Spleen (tissue), 11 donors: ENCODE results near the gene COL4A3. TPM values are rescaled to one million over a fixed set of nuclear protein-coding genes. Genes with fewer than 3 reads are reported as not detected.

Experiments used
- DNase-seq: peaks from one replicate; pipeline ENCODE4 v3.0.0-alpha.2; 2020
- H3K27ac ChIP-seq, 8 donors: fragments of 200-600 bp; sonication (generic) in 7 of 8; 1 replicate in 4 of 8; 2 replicates in 4 of 8; pipeline versions ENCODE4 v1.5.0 to v1.8.0; 2016 to 2021; ENCODE audit warnings: inconsistent platforms in 4 of 8, mild to moderate bottlenecking in 4 of 8, moderate library complexity in 1 of 8
- H3K27me3 ChIP-seq, 7 donors: fragments of 200-600 bp; sonication (generic) in 6 of 7; replicated peaks in 1 of 7; 1 replicate in 4 of 7; 2 replicates in 3 of 7; pipeline versions ENCODE4 v1.5.0 to v1.8.0; 2016 to 2021; ENCODE audit warnings: inconsistent platforms in 3 of 7, mild to moderate bottlenecking in 1 of 7
- H3K36me3 ChIP-seq, 6 donors: fragments of 200-600 bp; sonication (generic) in 5 of 6; 1 replicate in 4 of 6; 2 replicates in 2 of 6; pipeline versions ENCODE4 v1.5.0 to v1.8.0; 2016 to 2021; ENCODE audit warnings: inconsistent platforms in 2 of 6
- H3K4me1 ChIP-seq, 6 donors: fragments of 200-600 bp; sonication (generic) in 5 of 6; 1 replicate in 3 of 6; 2 replicates in 3 of 6; pipeline versions ENCODE4 v1.5.0 to v1.8.0; 2016 to 2021; ENCODE audit warnings: inconsistent platforms in 3 of 6
- H3K4me3 ChIP-seq, 8 donors: fragments of 200-600 bp; sonication (generic) in 7 of 8; 1 replicate in 4 of 8; 2 replicates in 4 of 8; pipeline versions ENCODE4 v1.5.0 to v1.8.0; 2016 to 2021; ENCODE audit warnings: inconsistent platforms in 4 of 8, mild to moderate bottlenecking in 4 of 8, moderate library complexity in 2 of 8
- H3K9me3 ChIP-seq, 8 donors: fragments of 200-600 bp; sonication (generic) in 7 of 8; 1 replicate in 4 of 8; 2 replicates in 4 of 8; pipeline versions ENCODE4 v1.5.0 to v1.8.0; 2016 to 2021; ENCODE audit warnings: inconsistent platforms in 4 of 8
- POLR2A ChIP-seq, 3 donors: fragments of 450-650 bp; IDR thresholded peaks; one replicate each; pipeline ENCODE4 v1.5.1; 2017; ENCODE audit warnings: antibody characterized with exemption in 3 of 3, mild to moderate bottlenecking in 1 of 3
- POLR2AphosphoS5 ChIP-seq, 3 donors: sonication (generic); formaldehyde crosslinking; IDR thresholded peaks; one replicate each; pipeline ENCODE4 v1.5.1; 2017; ENCODE audit warnings: antibody characterized with exemption in 3 of 3
- WGBS, 5 donors: extraction: QIAGEN DNeasy Blood & Tissue Kit in 3 of 5; methylation state at CpG; one replicate each; pipeline versions ENCODE4 v1.1.5 to v1.1.7; 2013 to 2018; 5-methylcytosine and 5-hydroxymethylcytosine counted together
- intact Hi-C: fragments of 100-400 bp; cut with DNase I; formaldehyde crosslinking; loops from one replicate; pipeline ENCODE4 v1.15.0; 2023; ENCODE audit warnings: low total_unique reads
- polyA plus RNA-seq, 3 donors: library from polyadenylated mRNA; stranded (reverse); fragments of 200-250 nt; gene quantifications; one replicate each; pipeline ENCODE4 v1.2.1, GENCODE V29; 2013
- total RNA-seq, 7 donors: library from RNA; depleted of rRNA in 3 of 7; stranded (reverse); fragments of >200 nt in 3 of 7; fragmentation: NEBNext Ultra II Directional in 4 of 7; extraction: Animal tissue kit (Norgen Biotek cat#: 25700) in 4 of 7; gene quantifications; one replicate each; pipeline versions ENCODE4 v1.1.0 to v1.2.1, GENCODE V29; 2016 to 2021
- TF ChIP-seq, protein P1 (sequence below), 11 experiments: fragments of 200-600 bp in 7 of 11; fragments of 450-650 bp in 4 of 11; sonication (generic) in 4 of 11; IDR thresholded peaks in 8 of 11; conservative IDR thresholded peaks in 3 of 11; 1 replicate in 7 of 11; 2 replicates in 4 of 11; pipeline versions ENCODE4 v1.4.0 to v1.8.0; 2016 to 2021; ENCODE audit warnings: antibody characterized with exemption in 11 of 11, inconsistent platforms in 4 of 11, mild to moderate bottlenecking in 1 of 11
- donor health status: healthy with polysubstance abuse.
- donor health status: DM: no; HTN: no; CAD: no; lungs with moderate emphysema.
- donor health status: DM: no; HTN: no; CAD: no.
- donor health status: Bipolar disorder and iron deficiency.
- donor health status: healthy.
- donor health status: DM: no; HTN: no; CAD: no.
- donor health status: DM: yes; HTN: yes; CAD: no.

The COL4A3 gene
- total and polyA plus RNA-seq, 10 donors, result 6.1 to 38.5 (median 23.2) TPM

DNA sequence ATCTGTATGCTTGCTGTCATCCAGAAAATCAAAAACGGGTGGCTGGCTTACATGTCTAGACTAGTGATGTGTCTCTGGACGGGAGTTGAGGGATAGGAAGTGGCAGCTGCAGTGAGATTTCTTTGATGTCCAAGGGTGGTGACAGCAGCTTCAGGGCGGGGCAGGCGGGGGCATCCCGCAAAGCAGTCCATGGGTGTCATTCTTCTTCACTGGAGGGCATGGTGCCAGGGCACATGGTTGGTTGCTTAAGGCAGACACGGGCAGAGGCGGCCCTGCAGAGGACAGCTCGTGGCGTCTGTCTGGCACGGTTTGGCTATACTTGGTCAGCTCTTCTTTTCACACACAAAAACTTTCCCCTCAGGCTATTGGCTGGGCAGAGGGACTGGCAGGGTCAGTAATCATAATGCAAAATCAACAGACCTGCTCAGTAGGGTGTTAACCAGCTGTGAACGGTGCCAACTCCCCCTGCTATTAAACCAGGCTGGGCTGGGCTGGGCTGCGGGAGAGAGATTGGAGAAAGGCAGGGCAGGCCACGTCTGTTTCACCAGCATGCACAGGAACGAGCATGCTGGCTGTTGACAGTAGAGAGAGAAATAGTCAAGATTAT, 63.7 kb downstream of the COL4A3 start:
- no peaks in the 10 kb centered on the region for H3K36me3 ChIP-seq
- no peaks in the 10 kb centered on the region for H3K9me3 ChIP-seq
- H3K4me3 ChIP-seq, result no peak overlapping the region
- H3K27me3 ChIP-seq, result peaks cover 0 to 6% (median 0%) of the 10 kb centered on the region in 7 donors
- intact Hi-C loops, result no loop called here
- no peak for DNase-seq
- no peak overlapping the region for H3K27ac ChIP-seq
- no peaks in the 10 kb centered on the region for H3K4me1 ChIP-seq
- WGBS, 5 donors, result 70 to 78% (median 76%) methylated on average over 14 of the region's 14 CpGs
- TF ChIP-seq, protein P1, sequence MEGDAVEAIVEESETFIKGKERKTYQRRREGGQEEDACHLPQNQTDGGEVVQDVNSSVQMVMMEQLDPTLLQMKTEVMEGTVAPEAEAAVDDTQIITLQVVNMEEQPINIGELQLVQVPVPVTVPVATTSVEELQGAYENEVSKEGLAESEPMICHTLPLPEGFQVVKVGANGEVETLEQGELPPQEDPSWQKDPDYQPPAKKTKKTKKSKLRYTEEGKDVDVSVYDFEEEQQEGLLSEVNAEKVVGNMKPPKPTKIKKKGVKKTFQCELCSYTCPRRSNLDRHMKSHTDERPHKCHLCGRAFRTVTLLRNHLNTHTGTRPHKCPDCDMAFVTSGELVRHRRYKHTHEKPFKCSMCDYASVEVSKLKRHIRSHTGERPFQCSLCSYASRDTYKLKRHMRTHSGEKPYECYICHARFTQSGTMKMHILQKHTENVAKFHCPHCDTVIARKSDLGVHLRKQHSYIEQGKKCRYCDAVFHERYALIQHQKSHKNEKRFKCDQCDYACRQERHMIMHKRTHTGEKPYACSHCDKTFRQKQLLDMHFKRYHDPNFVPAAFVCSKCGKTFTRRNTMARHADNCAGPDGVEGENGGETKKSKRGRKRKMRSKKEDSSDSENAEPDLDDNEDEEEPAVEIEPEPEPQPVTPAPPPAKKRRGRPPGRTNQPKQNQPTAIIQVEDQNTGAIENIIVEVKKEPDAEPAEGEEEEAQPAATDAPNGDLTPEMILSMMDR (IDR thresholded peaks at IDR 0.05 in 8 of 11, conservative IDR thresholded peaks at IDR 0.05 in 3 of 11), result no peak
- TF ChIP-seq POLR2A (IDR thresholded peaks at IDR 0.05), result no peak
- no peak for TF ChIP-seq POLR2AphosphoS5 (IDR thresholded peaks at IDR 0.05)

DNA sequence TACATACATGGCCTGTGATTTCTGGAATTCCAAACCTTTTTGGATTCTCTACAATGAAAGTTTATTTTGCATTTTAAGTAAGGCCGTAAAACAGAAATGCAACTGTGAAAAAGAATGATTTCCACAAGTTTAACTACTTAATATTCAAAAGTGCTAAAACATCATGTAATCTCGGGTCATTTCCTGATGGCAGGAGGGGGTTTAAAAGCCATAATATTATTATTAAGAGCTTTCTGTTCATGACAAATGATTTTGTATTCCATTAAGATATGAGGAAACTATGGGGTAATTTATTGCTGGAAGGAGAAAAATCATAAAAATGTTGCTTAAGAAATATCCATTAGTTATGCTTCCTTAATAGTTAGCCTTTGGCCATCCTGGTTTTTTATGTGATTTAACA, 65.7 kb downstream of the COL4A3 start:
- Histone ChIP-seq H3K4me1 (no peaks in the 10 kb centered on the region), H3K27me3 (peaks cover 0 to 6% (median 0%) of the 10 kb centered on the region in 7 donors), H3K4me3 (no peak overlapping the region), H3K36me3 (no peaks in the 10 kb centered on the region), H3K27ac (no peak overlapping the region), H3K9me3 (no peaks in the 10 kb centered on the region)
- DNase-seq, result no peak
- WGBS, 5 donors, result 63 to 92% (median 83%) methylated on average over 2 of the region's 2 CpGs
- intact Hi-C loops, result no loop called here
- TF ChIP-seq POLR2A (IDR thresholded peaks at IDR 0.05) (no peak), POLR2AphosphoS5 (IDR thresholded peaks at IDR 0.05) (no peak)
- TF ChIP-seq, protein P1 (IDR thresholded peaks at IDR 0.05 in 8 of 11, conservative IDR thresholded peaks at IDR 0.05 in 3 of 11), result no peak

DNA sequence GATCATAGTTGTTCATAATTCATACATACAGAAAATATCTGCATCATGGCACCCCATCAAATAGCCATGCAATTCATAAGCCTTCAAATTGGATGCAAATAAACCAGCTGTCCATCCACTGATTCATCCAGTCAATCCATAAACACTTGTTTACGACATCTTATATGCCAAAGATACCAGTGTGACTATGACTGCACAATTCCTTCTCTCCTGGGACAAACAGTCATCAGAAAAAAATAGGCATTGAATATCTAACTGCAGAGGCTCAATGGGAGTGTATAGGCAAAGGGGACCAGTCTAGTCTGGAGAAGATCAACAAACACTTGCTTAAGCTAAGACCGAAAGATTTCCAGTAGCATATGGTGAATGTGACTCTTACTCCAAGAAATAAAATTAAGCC, 70.0 kb downstream of the COL4A3 start:
- 88 to 97% (median 91%) methylated on average over 2 of the region's 2 CpGs for WGBS, 5 donors
- intact Hi-C loops, result no loop called here
- TF ChIP-seq, protein P1 (IDR thresholded peaks at IDR 0.05 in 8 of 11, conservative IDR thresholded peaks at IDR 0.05 in 3 of 11), result no peak
- no peak for TF ChIP-seq POLR2A (IDR thresholded peaks at IDR 0.05)
- TF ChIP-seq POLR2AphosphoS5 (IDR thresholded peaks at IDR 0.05), result no peak

DNA sequence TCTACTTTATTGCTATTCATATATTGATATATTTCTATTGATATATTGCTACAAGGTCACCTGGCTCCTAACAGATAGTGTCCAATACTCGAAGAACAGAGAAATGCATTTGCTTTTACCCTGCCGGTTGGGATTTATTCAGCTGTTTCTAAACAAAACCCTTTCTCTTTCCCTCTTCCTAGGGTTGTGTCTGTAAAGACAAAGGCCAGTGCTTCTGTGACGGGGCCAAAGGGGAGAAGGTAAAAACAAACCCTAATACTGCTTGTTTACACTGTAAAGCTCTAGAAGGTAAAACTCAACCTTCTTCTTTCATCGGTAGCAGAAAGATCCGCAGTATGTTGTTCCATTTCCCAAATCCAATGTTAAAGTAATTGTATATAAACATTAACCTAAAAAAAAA, 73.4 kb downstream of the COL4A3 start:
- intact Hi-C loops, result loop anchor here (2.0 kb wide), 1 partner anchor 107 kb away; no protein-coding TSS in a partner anchor
- H3K9me3 ChIP-seq, result no peaks in the 10 kb centered on the region
- H3K27ac ChIP-seq, result no peak overlapping the region
- TF ChIP-seq, protein P1 (IDR thresholded peaks at IDR 0.05 in 8 of 11, conservative IDR thresholded peaks at IDR 0.05 in 3 of 11), result no peak
- no peak for TF ChIP-seq POLR2AphosphoS5 (IDR thresholded peaks at IDR 0.05)
- TF ChIP-seq POLR2A (IDR thresholded peaks at IDR 0.05), result no peak
- H3K4me1 ChIP-seq, result no peaks in the 10 kb centered on the region
- peaks cover 0 to 17% (median 0%) of the 10 kb centered on the region in 6 donors for H3K36me3 ChIP-seq
- WGBS, 5 donors, result 65 to 81% (median 76%) methylated on average over 5 of the region's 5 CpGs
- no peaks in the 10 kb centered on the region for H3K27me3 ChIP-seq
- DNase-seq, result no peak
- no peak overlapping the region for H3K4me3 ChIP-seq

More for the DNA sequence above, 70.0 kb downstream of the COL4A3 start:
- Histone ChIP-seq H3K36me3 (peaks cover 0 to under 1% (median 0%) of the 10 kb centered on the region in 6 donors), H3K4me1 (no peaks in the 10 kb centered on the region), H3K27ac (no peak overlapping the region), H3K4me3 (no peak overlapping the region), H3K9me3 (no peaks in the 10 kb centered on the region), H3K27me3 (no peaks in the 10 kb centered on the region)
- DNase-seq, result no peak
